Uterus (tissue), 4 donors: Measurements from ENCODE around the gene NPC2. TPM values are rescaled to one million over a fixed set of nuclear protein-coding genes. Genes with fewer than 3 reads are reported as not detected.
"Not testable (repeated sequence)": the region's sequence is repeated elsewhere in the genome, so short reads cannot be mapped to it uniquely, and the experiment has no call there.

ENCODE experiments used
- DNase-seq, 2 donors: peaks; one replicate each; pipeline ENCODE4 v3.0.0-alpha.2; 2019 to 2020
- H3K27ac ChIP-seq, 2 donors: fragments of 200-600 bp; sonication (generic); 1 replicate in 1 of 2; 2 replicates in 1 of 2; pipeline ENCODE4 v1.5.1; 2016 to 2018
- H3K27me3 ChIP-seq, 2 donors: fragments of 200-600 bp; sonication (generic); one replicate each; pipeline ENCODE4 v1.5.1; 2018 to 2019; ENCODE audit warnings: control low read depth in 1 of 2
- H3K36me3 ChIP-seq, 2 donors: fragments of 200-600 bp; sonication (generic); one replicate each; pipeline ENCODE4 v1.5.1; 2019; ENCODE audit warnings: control low read depth in 1 of 2
- H3K4me1 ChIP-seq, 2 donors: fragments of 200-600 bp; sonication (generic); one replicate each; pipeline ENCODE4 v1.5.1; 2018 to 2019; ENCODE audit warnings: control low read depth in 1 of 2
- H3K4me3 ChIP-seq, 2 donors: fragments of 200-600 bp; sonication (generic); 1 replicate in 1 of 2; 2 replicates in 1 of 2; pipeline ENCODE4 v1.5.1; 2018 to 2019; ENCODE audit warnings: mild to moderate bottlenecking in 1 of 2
- H3K9me3 ChIP-seq, 2 donors: fragments of 200-600 bp; sonication (generic); one replicate each; pipeline ENCODE4 v1.5.1; 2019; ENCODE audit warnings: control low read depth in 1 of 2
- POLR2A ChIP-seq, 2 donors: fragments of 450-650 bp; IDR thresholded peaks; one replicate each; pipeline ENCODE4 v1.6.1; 2016; ENCODE audit warnings: antibody characterized with exemption in 2 of 2, mild to moderate bottlenecking in 1 of 2, moderate library complexity in 1 of 2
- intact Hi-C: fragments of 100-400 bp; cut with DNase I; formaldehyde crosslinking; loops from one replicate; pipeline ENCODE4 v1.15.1; 2023; ENCODE audit warnings: low total_unique reads
- total RNA-seq, 4 donors: library from RNA; depleted of rRNA in 3 of 4; stranded (reverse); fragments of >200 nt in 3 of 4; gene quantifications; one replicate each; pipeline versions ENCODE4 v1.1.0 to v1.2.4, GENCODE V29; 2014 to 2023
- TF ChIP-seq, protein P1 (sequence below), 4 experiments: fragments of 200-600 bp in 2 of 4; fragments of 450-650 bp in 2 of 4; sonication (generic) in 2 of 4; IDR thresholded peaks; one replicate each; pipeline ENCODE4 v1.5.1; 2016 to 2019; ENCODE audit warnings: antibody characterized with exemption in 4 of 4, mild to moderate bottlenecking in 2 of 4, moderate library complexity in 1 of 4
- donor health status: DM: yes; HTN: yes; CAD: no.

NPC2 gene
- total RNA-seq, 4 donors from 2014 or later, result 151 to 353 (median 209) TPM

DNA sequence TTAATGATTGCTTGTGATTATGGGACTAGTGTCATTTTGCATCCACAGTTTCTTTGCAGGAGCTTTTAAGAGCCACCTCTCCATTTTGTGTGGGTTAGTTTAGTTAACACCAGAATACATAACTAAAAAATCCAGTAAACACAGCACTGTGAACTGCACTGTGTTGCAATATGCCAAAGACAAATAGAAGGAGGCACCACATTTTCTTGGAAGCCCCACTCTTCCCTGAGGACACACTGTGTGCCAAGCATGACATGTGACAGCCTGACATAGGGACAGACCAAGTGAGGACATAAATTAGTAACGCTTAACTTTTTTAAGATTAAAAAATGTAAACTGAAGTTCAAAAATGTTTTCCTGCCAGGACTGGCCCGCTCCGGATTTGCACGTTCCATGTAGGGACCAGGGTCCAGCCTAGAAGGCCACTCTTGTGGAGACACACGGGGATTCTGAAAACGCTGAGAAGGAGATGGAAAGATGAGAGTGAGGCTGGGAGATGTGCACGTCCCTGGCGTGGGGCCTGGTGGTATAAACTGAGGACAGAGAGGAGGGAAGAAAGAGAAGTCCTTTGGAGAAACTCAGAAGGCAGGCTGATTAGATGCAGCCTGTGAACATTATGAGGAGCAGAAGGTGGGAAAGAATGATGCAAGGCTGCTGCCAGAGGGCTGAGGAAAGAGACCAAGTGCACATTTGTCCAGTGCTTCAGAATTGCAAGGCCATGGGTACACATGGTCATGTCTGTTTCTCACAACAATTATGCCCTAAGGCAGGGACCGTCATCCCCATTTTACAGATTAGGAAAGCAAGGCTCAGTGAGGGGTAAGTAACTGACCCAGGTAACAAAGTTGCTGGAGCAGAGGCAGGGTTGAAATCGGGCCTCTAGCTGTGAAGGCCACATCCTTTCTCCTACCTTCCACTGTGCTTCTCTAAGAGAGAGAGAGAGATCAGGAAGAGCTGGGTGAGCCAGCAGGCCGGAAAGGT is 45.6 kb upstream of the NPC2 start:
- no peaks in the 10 kb centered on the region for H3K9me3 ChIP-seq
- H3K4me1 ChIP-seq, result no peaks in the 10 kb centered on the region
- no peak for TF ChIP-seq POLR2A (IDR thresholded peaks at IDR 0.05)
- TF ChIP-seq, protein P1, sequence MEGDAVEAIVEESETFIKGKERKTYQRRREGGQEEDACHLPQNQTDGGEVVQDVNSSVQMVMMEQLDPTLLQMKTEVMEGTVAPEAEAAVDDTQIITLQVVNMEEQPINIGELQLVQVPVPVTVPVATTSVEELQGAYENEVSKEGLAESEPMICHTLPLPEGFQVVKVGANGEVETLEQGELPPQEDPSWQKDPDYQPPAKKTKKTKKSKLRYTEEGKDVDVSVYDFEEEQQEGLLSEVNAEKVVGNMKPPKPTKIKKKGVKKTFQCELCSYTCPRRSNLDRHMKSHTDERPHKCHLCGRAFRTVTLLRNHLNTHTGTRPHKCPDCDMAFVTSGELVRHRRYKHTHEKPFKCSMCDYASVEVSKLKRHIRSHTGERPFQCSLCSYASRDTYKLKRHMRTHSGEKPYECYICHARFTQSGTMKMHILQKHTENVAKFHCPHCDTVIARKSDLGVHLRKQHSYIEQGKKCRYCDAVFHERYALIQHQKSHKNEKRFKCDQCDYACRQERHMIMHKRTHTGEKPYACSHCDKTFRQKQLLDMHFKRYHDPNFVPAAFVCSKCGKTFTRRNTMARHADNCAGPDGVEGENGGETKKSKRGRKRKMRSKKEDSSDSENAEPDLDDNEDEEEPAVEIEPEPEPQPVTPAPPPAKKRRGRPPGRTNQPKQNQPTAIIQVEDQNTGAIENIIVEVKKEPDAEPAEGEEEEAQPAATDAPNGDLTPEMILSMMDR (IDR thresholded peaks at IDR 0.05), result no peak
- intact Hi-C loops, result no loop called here
- no peak for DNase-seq
- no peak overlapping the region for H3K27ac ChIP-seq
- no peak overlapping the region for H3K4me3 ChIP-seq
- H3K27me3 ChIP-seq, result no peaks in the 10 kb centered on the region
- no peaks in the 10 kb centered on the region for H3K36me3 ChIP-seq

DNA sequence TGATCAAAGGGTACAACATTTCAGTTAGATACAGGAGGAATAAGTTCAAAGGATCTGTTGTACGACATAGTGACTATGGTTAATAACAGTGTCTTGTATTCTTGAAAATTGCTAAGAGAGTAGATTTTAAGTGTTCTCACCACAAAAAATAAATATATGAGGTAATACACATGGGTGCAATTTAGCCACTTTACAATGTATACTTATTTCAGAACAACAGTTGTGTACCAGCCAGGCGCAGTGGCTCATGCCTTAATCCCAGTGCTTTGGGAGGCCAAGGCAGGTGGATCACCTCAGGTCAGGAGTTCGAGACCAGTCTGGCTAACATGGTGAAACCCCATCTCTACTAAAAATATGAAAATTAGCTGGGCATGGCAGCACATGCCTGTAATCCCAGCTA is 43.2 kb upstream of the NPC2 start:
- H3K27ac ChIP-seq, H3K9me3 ChIP-seq, H3K4me1 ChIP-seq, intact Hi-C loops, DNase-seq, H3K27me3 ChIP-seq, H3K36me3 ChIP-seq, H3K4me3 ChIP-seq: not testable (repeated sequence)

DNA sequence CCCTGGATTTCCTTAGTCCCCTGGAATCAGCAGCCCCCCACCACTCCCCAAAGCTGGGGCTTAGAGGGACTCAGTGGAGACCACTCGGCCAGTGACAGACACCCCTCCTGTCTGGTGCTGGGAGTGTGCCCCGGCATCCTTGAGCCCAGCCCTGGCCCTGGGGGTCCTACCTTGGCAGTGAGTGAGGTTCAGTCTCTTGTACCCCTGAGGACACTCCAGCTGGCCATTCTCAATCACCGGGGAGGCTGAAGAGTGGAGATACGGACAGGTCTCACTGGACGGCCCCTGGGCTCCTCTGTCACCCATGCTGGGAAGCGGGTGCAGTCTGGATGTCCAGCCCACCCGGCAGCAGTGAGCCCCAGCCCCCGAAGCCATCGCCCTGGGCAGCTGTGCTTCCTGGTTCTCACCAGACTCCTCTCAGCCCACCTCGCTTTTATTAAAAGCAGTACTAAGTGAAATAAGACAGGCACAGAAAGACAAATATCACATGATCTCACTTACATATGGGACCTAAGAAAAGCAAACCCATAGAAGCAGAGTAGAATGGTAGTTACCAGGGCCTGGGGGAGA is 42.7 kb upstream of the NPC2 start:
- H3K4me1 ChIP-seq, result no peaks in the 10 kb centered on the region
- no peaks in the 10 kb centered on the region for H3K36me3 ChIP-seq
- H3K27me3 ChIP-seq, result no peaks in the 10 kb centered on the region
- H3K9me3 ChIP-seq, result no peaks in the 10 kb centered on the region
- TF ChIP-seq, protein P1 (IDR thresholded peaks at IDR 0.05), result no peak
- no peak for TF ChIP-seq POLR2A (IDR thresholded peaks at IDR 0.05)
- intact Hi-C loops, result no loop called here
- H3K27ac ChIP-seq, result no peak overlapping the region
- no peak overlapping the region for H3K4me3 ChIP-seq
- no peak for DNase-seq

DNA sequence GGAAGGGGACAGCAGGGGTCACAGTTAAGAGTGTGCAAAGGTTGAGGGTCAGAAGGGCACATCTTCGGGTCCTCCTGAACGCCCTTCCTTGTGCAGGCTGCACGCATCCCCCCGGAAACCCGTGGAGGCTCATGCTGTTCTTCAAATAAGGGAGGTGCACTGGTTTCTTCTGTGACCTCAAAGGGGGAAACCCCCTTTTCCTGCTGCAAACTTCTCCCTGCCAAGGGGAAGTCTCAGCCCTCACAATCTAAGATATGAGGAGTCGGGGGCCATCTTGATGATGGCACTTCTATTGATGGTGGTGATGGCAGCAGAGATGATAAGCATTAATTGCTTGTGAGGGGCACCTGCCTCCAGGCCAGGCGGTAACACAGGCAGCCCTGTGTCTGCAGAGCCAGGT is 40.5 kb upstream of the NPC2 start:
- Histone ChIP-seq H3K27me3 (no peaks in the 10 kb centered on the region), H3K9me3 (no peaks in the 10 kb centered on the region), H3K4me3 (no peak overlapping the region), H3K27ac (no peak overlapping the region), H3K4me1 (no peaks in the 10 kb centered on the region), H3K36me3 (no peaks in the 10 kb centered on the region)
- DNase-seq, result no peak
- intact Hi-C loops, result no loop called here
- TF ChIP-seq, protein P1 (IDR thresholded peaks at IDR 0.05), result no peak
- TF ChIP-seq POLR2A (IDR thresholded peaks at IDR 0.05), result no peak

DNA sequence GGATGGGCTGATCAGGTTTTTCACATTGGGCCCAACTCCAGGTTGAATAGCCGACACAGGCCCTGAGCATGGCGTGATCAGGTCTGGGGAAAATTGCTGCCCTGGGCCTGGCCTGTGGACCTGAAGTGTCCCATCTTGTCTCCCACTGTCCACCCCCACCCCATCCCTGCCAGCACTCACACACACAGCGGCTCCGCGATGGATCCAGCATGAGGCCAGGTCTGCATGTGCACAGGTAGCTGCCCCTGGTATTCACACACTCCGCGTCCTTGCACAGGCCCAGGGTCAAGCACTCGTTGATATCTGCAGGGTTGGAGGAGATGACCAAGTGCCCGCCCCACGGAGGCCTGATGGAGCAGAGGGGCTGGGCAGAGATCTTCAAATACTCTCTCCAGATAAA is 39.1 kb upstream of the NPC2 start:
- Histone ChIP-seq H3K9me3 (no peaks in the 10 kb centered on the region), H3K27me3 (no peaks in the 10 kb centered on the region), H3K36me3 (no peaks in the 10 kb centered on the region), H3K4me3 (no peak overlapping the region), H3K27ac (no peak overlapping the region), H3K4me1 (no peaks in the 10 kb centered on the region)
- DNase-seq, result no peak
- TF ChIP-seq POLR2A (IDR thresholded peaks at IDR 0.05), result no peak
- TF ChIP-seq, protein P1 (IDR thresholded peaks at IDR 0.05), result no peak
- intact Hi-C loops, result no loop called here
